Nephron (organoid): Measurements from ENCODE around the gene GNAL.
A peak's percentile ranks its signal among the peaks of the same experiment; 100 is the strongest.
"Not testable (repeated sequence)": the region's sequence is repeated elsewhere in the genome, so short reads cannot be mapped to it uniquely, and the experiment has no call there.

Experiments used
- H3K27ac Mint-ChIP-seq, 3 experiments: 2 replicates each; pipeline ENCODE4 v1.8.0; 2020; ENCODE audit warnings: mixed read lengths in 3 of 3, mild to moderate bottlenecking in 2 of 3, moderate library complexity in 1 of 3
- H3K27me3 Mint-ChIP-seq: 2 replicates; pipeline ENCODE4 v1.8.0; 2021; ENCODE audit warnings: low read depth, mild to moderate bottlenecking, moderate library complexity, mixed read lengths
- H3K36me3 Mint-ChIP-seq: 2 replicates; pipeline ENCODE4 v1.8.0; 2020; ENCODE audit warnings: low read depth, mixed read lengths
- H3K4me1 Mint-ChIP-seq: 2 replicates; pipeline ENCODE4 v1.8.0; 2020; ENCODE audit warnings: mixed read lengths
- H3K4me3 Mint-ChIP-seq, 3 experiments: 2 replicates each; pipeline ENCODE4 v1.8.0; 2020; ENCODE audit warnings: mild to moderate bottlenecking in 3 of 3, mixed read lengths in 3 of 3, moderate library complexity in 2 of 3
- H3K9me3 Mint-ChIP-seq: 2 replicates; pipeline ENCODE4 v1.8.0; 2020; ENCODE audit warnings: mixed read lengths
- CTCF ChIP-seq, 3 experiments: fragments of 200-600 bp; sonication (generic); IDR thresholded peaks; one replicate each; pipeline ENCODE4 v1.5.0; 2021; ENCODE audit warnings: antibody characterized with exemption in 3 of 3; ENCODE audit not compliant: unreplicated experiment in 3 of 3

The GNAL gene

GRCh38 chr18:11676867-11677266, 12.2 kb upstream of the GNAL start:
- TF ChIP-seq CTCF (IDR thresholded peaks at IDR 0.05; ENCODE audit: unreplicated experiment in 3 of 3): no peak
- H3K27ac Mint-ChIP-seq: no peak overlapping the region
- H3K36me3 Mint-ChIP-seq: no peaks in the 10 kb centered on the region
- H3K4me1 Mint-ChIP-seq: no peaks in the 10 kb centered on the region
- no peaks in the 10 kb centered on the region for H3K9me3 Mint-ChIP-seq
- H3K4me3 Mint-ChIP-seq: no peak overlapping the region
- H3K27me3 Mint-ChIP-seq: peaks cover 21% of the 10 kb centered on the region

- no peak overlapping the region for H3K4me3 Mint-ChIP-seq
- H3K4me1 Mint-ChIP-seq: no peaks in the 10 kb centered on the region
- H3K27me3 Mint-ChIP-seq: peaks cover 19% of the 10 kb centered on the region
- H3K9me3 Mint-ChIP-seq: no peaks in the 10 kb centered on the region
- no peak for TF ChIP-seq CTCF (IDR thresholded peaks at IDR 0.05; ENCODE audit: unreplicated experiment in 3 of 3)
- H3K27ac Mint-ChIP-seq: no peak overlapping the region
- H3K36me3 Mint-ChIP-seq: no peaks in the 10 kb centered on the region
Observed at GRCh38 chr18:11678211-11678610, 10.9 kb upstream of the GNAL start.

- Mint-ChIP-seq H3K27ac (no peak overlapping the region), H3K4me1 (no peaks in the 10 kb centered on the region), H3K27me3 (peaks cover 17% of the 10 kb centered on the region), H3K36me3 (no peaks in the 10 kb centered on the region), H3K9me3 (peaks cover 5% of the 10 kb centered on the region), H3K4me3 (peak overlapping the region; percentile 84 to 91 (median 91))
- no peak for TF ChIP-seq CTCF (IDR thresholded peaks at IDR 0.05; ENCODE audit: unreplicated experiment in 3 of 3)
Observed at GRCh38 chr18:11689669-11690565, 853 bp downstream of the GNAL start.

DNA sequence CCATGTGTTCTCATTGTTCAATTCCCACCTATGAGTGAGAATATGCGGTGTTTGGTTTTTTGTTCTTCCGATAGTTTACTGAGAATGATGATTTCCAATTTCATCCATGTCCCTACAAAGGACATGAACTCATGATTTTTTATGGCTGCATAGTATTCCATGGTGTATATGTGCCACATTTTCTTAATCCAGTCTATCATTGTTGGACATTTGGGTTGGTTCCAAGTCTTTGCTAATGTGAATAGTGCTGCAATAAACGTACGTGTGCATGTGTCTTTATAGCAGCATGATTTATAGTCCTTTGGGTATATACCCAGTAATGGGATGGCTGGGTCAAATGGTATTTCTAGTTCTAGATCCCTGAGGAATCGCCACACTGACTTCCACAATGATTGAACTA, 1.6 kb downstream of the GNAL start:
- not testable (repeated sequence) for H3K27ac Mint-ChIP-seq, H3K9me3 Mint-ChIP-seq, H3K4me1 Mint-ChIP-seq, H3K36me3 Mint-ChIP-seq
- H3K27me3 Mint-ChIP-seq: peaks cover 17% of the 10 kb centered on the region
- peak overlapping the region in 1 of 3 experiments; percentile 63 for H3K4me3 Mint-ChIP-seq

- H3K9me3 Mint-ChIP-seq: no peaks in the 10 kb centered on the region
- H3K4me3 Mint-ChIP-seq: no peak overlapping the region
- H3K27me3 Mint-ChIP-seq: peaks cover 3% of the 10 kb centered on the region
- H3K4me1 Mint-ChIP-seq: no peaks in the 10 kb centered on the region
- H3K36me3 Mint-ChIP-seq: no peaks in the 10 kb centered on the region
- TF ChIP-seq CTCF (IDR thresholded peaks at IDR 0.05; ENCODE audit: unreplicated experiment in 3 of 3): no peak
- H3K27ac Mint-ChIP-seq: no peak overlapping the region
Observed at GRCh38 chr18:11695736-11696135, 6.7 kb downstream of the GNAL start.

GRCh38 chr18:11696451-11696850, 7.4 kb downstream of the GNAL start:
- Mint-ChIP-seq H3K4me3 (no peak overlapping the region), H3K36me3 (no peaks in the 10 kb centered on the region), H3K4me1 (no peaks in the 10 kb centered on the region), H3K27ac (no peak overlapping the region), H3K9me3 (no peaks in the 10 kb centered on the region), H3K27me3 (peaks cover 3% of the 10 kb centered on the region)
- TF ChIP-seq CTCF (IDR thresholded peaks at IDR 0.05; ENCODE audit: unreplicated experiment in 3 of 3): no peak
